Activated naive CD4-positive, alpha-beta T cell treated with Interleukin-2 at 50 U/mL for 16 hours (primary cell): ENCODE data around the gene FAH.

ENCODE experiments used
- DNase-seq: peaks from one replicate; pipeline ENCODE4 v3.0.0-alpha.2; 2020

The FAH gene

DNA sequence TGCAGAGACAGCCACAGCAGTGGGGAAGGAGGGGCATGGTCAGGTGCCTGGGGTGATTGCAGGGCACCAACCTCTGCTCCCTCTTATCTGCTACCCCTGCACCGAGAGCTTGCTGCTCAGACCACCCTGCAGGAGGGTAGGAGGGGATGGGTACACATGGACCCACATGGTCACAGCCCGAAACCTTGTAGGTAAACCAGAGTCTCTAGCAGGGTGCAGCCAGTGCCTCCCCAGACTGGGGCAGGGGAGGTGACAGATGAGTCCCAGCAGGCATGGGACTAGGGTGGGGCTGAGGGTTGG, 49.2 kb downstream of the FAH start:
- DNase-seq, result no peak

- DNase-seq, result no peak
Observed at GRCh38 chr15:80202641-80203360, 50.0 kb downstream of the FAH start.

GRCh38 chr15:80203361-80203885, 50.6 kb downstream of the FAH start:
- no peak for DNase-seq

DNA sequence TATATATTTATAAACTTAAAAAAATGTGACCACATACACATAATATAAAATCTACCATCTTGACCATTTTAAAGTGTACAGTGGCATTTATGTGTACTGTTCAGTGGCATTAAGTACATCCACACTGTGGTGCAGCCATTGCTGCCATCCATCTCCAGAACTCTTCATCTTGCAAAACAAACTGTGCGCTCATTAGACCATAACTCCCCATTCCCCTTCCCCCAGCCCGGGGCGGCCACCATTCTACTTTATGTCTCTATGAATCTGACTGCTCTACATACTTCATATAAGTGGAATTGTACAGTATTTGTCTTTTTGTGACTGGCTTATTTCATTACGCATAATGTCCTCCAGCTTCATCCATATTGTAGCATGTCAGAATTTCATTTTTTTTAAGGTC, 51.4 kb downstream of the FAH start:
- no peak for DNase-seq

DNA sequence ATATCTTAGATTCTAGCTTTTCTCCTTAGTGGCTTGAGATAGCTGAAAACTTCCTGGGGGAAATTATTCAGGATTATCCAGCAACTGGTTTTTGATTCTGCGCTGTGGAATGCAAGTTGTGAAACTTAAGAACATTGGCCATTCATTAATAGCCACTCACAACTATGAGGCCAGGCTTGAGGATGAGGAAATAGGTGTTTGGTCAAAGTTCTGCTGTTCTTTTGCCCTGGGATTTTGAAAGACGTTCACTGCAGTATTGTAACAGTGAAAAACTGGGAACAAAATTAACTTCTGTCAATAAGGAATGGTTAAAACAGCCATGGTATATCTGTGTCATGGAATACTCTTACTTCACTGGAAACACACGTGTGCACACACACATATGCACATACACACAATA, 55.1 kb downstream of the FAH start:
- no peak for DNase-seq

GRCh38 chr15:80208758-80209734, 56.2 kb downstream of the FAH start:
- no peak for DNase-seq

DNA sequence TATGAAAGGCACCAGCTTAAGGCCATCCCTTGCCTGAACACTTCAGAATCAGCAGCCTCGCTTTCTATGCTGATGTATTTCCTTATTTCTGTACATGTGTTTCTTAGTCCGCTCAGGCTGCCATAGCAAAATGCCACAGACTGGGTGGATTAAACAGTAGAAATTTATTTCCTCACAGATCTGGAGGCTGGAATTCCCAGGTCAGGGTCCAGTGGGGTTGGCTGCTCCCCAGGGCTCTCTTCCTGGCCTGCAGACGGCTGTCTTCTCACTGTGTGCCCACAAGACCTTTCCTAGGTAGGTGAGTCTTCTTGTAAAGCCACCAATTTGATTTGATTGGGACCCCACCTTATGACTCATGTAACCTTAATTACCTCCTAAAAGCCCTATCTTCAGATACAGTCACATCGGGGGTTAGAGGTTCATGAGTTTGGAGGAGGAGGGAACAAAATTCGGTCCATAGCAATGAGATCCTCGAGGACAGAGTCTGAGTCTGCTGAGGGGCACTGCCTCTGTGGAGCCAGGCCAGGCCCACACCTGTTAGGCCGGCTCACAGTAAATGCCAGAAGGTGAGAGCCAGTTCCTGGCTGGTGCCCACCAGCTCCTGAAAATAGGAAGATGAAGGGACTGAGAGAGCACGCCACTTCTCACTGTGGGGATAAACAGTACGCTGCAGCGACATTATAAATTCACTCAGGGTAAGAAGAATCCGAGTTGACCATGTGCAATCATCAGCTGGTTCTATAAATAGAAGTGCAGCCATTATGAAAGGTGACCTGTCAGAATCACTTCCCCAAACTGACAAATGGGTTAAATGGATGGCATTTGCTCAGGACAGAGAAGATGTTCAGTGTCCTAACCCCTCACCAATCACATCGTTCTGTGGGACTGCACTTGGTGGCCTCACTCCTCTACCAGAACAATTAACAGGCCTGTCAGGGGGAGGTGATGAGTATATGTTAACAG, 58.1 kb downstream of the FAH start:
- DNase-seq, result no peak

GRCh38 chr15:80211976-80212375, 59.2 kb downstream of the FAH start:
- no peak for DNase-seq

- no peak for DNase-seq
Observed at GRCh38 chr15:80214910-80215309, 62.1 kb downstream of the FAH start.

GRCh38 chr15:80216141-80216540, 63.3 kb downstream of the FAH start:
- DNase-seq, result no peak

DNA sequence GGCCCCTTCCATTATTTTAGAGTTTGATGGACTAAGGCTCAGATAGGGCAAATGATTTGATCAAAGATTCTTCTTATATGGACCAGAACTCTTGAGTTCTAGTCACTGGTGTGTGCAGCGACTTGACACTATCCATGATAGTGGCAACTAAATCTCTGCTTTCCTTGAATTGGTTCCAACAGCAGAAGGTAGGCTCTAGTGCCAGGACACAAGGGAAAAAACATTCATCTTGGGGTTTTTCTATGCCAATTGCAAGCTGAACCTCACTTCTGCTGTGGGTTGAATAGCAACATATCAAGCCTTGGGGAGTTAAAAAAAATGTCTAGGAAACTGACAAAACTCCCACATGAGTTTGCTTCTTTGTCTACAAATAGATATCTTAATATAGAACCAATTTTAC, 64.1 kb downstream of the FAH start:
- no peak for DNase-seq

GRCh38 chr15:80217327-80217900, 64.6 kb downstream of the FAH start:
- no peak for DNase-seq

GRCh38 chr15:80219955-80220354, 67.2 kb downstream of the FAH start:
- DNase-seq, result no peak

- DNase-seq, result no peak
Observed at GRCh38 chr15:80228959-80229610, 76.3 kb downstream of the FAH start.

GRCh38 chr15:80231371-80231770, 78.6 kb downstream of the FAH start:
- DNase-seq, result no peak

DNA sequence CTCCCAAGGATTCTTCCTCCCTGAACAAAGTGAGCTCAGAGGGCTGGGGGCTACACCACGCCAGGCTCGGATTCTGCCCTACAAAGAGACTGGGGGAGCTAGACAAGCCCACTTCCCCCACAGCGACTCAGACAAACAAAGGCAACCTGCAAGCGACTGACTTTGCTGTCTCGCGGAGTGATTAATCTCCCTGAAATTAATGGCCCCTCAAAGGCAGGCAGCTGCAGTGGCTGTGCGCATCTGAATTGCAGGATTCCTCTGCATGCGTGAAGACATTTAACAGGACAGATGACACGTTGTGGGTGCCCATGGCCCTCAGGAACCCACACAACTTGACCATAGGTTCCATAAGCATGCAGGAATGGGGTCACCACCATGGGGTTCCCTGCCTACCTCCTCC, 80.8 kb downstream of the FAH start:
- DNase-seq, result no peak

GRCh38 chr15:80234883-80235282, 82.1 kb downstream of the FAH start:
- peak; percentile 47 for DNase-seq
